Measurements from ENCODE around the gene LTV1. TPM values are rescaled to one million over a fixed set of nuclear protein-coding genes. Genes with fewer than 3 reads are reported as not detected.

The LTV1 gene
- total and polyA plus RNA-seq, 2 experiments from 2014 or later: 17.9 to 33.6 TPM

DNA sequence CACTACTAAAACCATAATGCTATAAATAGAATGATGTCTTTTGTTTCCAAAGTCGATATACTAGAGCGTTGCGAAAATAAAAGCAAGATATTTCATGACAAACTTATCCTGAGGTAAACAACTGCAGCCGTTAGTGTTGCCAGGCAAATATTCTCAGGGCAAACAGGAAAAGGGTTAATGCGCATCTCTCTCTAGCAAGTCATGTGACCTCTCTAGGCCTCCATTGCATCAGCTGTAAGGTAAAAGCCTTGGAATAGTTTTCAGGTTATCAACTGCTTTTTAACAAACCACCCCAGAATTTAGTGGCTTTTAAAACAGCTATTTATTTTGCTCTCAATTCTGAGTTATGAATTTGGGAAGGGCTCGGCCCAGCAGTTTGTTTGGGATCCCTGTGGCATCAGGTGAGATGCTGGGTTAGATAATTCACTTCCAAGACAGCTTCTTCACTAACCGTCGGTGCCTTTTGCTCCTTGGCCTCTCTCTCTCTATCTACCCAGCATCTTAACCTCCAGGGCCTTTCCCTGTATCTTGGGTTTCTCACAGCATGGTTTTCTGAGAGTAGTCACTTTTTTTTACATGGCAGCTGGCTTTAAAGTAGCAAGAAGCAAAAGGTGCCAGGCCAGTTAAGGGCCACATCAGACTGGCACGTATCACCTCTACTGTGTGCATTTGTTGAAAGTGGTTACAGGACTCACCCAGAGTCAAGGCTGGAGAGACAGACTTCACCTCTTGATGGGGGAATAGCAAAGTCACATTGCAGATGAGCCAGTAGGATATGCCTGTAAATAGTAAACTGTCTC is 39.2 kb upstream of the LTV1 start:
- TF ChIP-seq EZH2phosphoT487 (IDR thresholded peaks at IDR 0.05; ENCODE audit: insufficient read depth, low read depth) (no peak), EZH2 (IDR thresholded peaks at IDR 0.05; ENCODE audit: insufficient read depth, poor library complexity, severe bottlenecking) (no peak)
- 89 to 96% methylated on average over 9 of the region's 9 CpGs for WGBS, 2 experiments (ENCODE audit: low coverage in 1 of 2, low lambda C conversion rate in 2 of 2, missing lambda C conversion rate in 2 of 2)
- H3K79me2 ChIP-seq (ENCODE audit: insufficient read depth): 0 out of 2 replicates have a peak, but pooled peaks cover 11% of the 10 kb centered on the region
- H3K9me2 ChIP-seq (ENCODE audit: insufficient read depth): no peaks in the 10 kb centered on the region
- H3K9ac ChIP-seq: no peak overlapping the region
- H3K27ac ChIP-seq: no peak overlapping the region
- DNase-seq: no peak
- no peaks in the 10 kb centered on the region for H4K20me1 ChIP-seq (ENCODE audit: insufficient read depth)
- H3K4me1 ChIP-seq (ENCODE audit: insufficient read depth): peaks cover 17% of the 10 kb centered on the region
- H3K4me3 ChIP-seq: no peak overlapping the region
- no peak overlapping the region for H2AFZ ChIP-seq
- no peaks in the 10 kb centered on the region for H3K9me3 ChIP-seq (ENCODE audit: low read depth)
- H3F3A ChIP-seq (ENCODE audit: insufficient read depth): peaks cover 22% of the 10 kb centered on the region; the same call in 1 of the 2 replicates
- in situ Hi-C loops (cut with MboI): no loop called here
- H3K4me2 ChIP-seq (ENCODE audit: unreplicated experiment): no peak overlapping the region
- peaks cover 10% of the 10 kb centered on the region; the same call in 1 of the 2 replicates for H3K36me3 ChIP-seq (ENCODE audit: low read depth)
- H3K27me3 ChIP-seq (replicated peaks; ENCODE audit: insufficient read depth): no peaks in the 10 kb centered on the region

DNA sequence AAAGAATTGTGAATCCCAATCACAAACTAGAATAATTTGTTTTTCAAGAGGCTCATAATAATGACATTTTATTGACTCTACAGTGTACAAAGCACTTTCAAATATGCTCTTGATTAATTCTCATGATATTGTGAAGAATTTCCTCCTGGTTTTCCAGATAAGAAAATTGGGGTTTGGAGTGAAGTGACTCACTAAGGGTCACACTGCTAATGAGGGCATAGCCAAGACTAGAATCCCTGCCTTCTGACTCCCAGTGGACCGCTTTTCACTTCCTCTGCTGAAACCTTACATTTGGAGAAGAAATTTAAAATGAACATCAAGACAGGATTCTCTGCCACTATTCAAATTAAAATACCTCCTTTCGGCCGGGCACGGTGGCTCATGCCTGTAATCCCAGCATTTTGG is 38.3 kb upstream of the LTV1 start:
- Histone ChIP-seq H3K27ac (no peak overlapping the region; the same call in 1 of the 2 replicates), H3F3A (ENCODE audit: insufficient read depth) (peaks cover 22% of the 10 kb centered on the region; the same call in 1 of the 2 replicates), H3K4me3 (no peak overlapping the region), H3K79me2 (ENCODE audit: insufficient read depth) (0 out of 2 replicates have a peak, but pooled peaks cover 6% of the 10 kb centered on the region), H3K4me1 (ENCODE audit: insufficient read depth) (peaks cover 17% of the 10 kb centered on the region), H4K20me1 (ENCODE audit: insufficient read depth) (no peaks in the 10 kb centered on the region), H3K9ac (no peak overlapping the region), H2AFZ (no peak overlapping the region), H3K27me3 (replicated peaks; ENCODE audit: insufficient read depth) (no peaks in the 10 kb centered on the region), H3K9me2 (ENCODE audit: insufficient read depth) (no peaks in the 10 kb centered on the region), H3K9me3 (ENCODE audit: low read depth) (no peaks in the 10 kb centered on the region), H3K4me2 (ENCODE audit: unreplicated experiment) (no peak overlapping the region), H3K36me3 (ENCODE audit: low read depth) (peaks cover 10% of the 10 kb centered on the region; the same call in 1 of the 2 replicates)
- DNase-seq: no peak
- TF ChIP-seq EZH2phosphoT487 (IDR thresholded peaks at IDR 0.05; ENCODE audit: insufficient read depth, low read depth) (no peak), EZH2 (IDR thresholded peaks at IDR 0.05; ENCODE audit: insufficient read depth, poor library complexity, severe bottlenecking) (no peak)
- in situ Hi-C loops (cut with MboI): no loop called here
- WGBS, 2 experiments (ENCODE audit: low coverage in 1 of 2, low lambda C conversion rate in 2 of 2, missing lambda C conversion rate in 2 of 2): 99% methylated on average over 4 of the region's 4 CpGs

DNA sequence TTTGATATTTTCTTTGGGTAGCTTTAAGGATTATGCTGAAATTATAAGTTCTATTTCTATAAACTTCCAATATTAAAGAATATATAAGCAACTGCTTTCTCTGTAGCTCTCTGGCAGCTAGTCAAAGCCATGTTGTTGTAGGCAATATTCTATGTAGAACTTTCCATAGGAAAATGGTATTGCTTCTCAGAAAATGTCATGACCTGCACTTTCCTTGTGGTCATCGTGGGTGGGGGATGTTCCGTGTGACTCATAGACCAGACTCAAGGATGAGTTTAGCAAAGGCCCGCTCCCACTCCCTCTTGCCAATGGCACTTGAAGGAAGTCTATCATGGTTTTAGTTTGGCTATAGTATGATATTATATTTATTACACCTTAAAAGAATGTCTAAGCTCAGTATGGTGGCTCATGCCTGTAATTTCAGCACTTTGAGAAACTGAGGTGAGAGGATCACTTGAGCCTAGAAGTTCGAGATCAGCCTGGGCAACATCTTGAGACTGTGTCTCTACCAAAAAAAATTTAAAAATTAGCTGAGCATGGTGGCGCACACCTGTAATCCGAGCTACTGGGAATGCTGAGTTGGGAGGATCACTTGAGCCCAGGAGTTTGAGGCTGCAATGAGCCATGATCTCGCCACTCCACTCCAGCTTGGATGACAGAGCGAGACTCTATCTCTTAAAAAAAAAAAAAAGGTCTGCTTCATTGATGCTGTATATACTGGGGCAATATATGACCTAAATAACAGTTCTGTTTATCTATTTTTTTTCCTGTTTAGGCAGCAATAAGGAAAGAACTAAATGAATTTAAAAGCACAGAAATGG is 36.6 kb upstream of the LTV1 start:
- peak; percentile 66 for DNase-seq
- H4K20me1 ChIP-seq (ENCODE audit: insufficient read depth): no peaks in the 10 kb centered on the region
- H3K9ac ChIP-seq: 0 out of 2 replicates have a peak overlapping the region, but pooled peaks have one; percentile 25
- H3K4me2 ChIP-seq (ENCODE audit: unreplicated experiment): peak overlapping the region; percentile 51
- H3K4me1 ChIP-seq (ENCODE audit: insufficient read depth): peaks cover 17% of the 10 kb centered on the region
- H3K79me2 ChIP-seq (ENCODE audit: insufficient read depth): no peaks in the 10 kb centered on the region
- H3K36me3 ChIP-seq (ENCODE audit: low read depth): 0 out of 2 replicates have a peak, but pooled peaks cover 10% of the 10 kb centered on the region
- H3K27ac ChIP-seq: peak overlapping the region; percentile 58
- H2AFZ ChIP-seq: no peak overlapping the region
- WGBS, 2 experiments (ENCODE audit: low coverage in 1 of 2, low lambda C conversion rate in 2 of 2, missing lambda C conversion rate in 2 of 2): 80 to 83% methylated on average over 8 of the region's 8 CpGs
- H3K9me2 ChIP-seq (ENCODE audit: insufficient read depth): no peaks in the 10 kb centered on the region
- H3K9me3 ChIP-seq (ENCODE audit: low read depth): no peaks in the 10 kb centered on the region
- peaks cover 22% of the 10 kb centered on the region; the same call in 1 of the 2 replicates for H3F3A ChIP-seq (ENCODE audit: insufficient read depth)
- TF ChIP-seq EZH2 (IDR thresholded peaks at IDR 0.05; ENCODE audit: insufficient read depth, poor library complexity, severe bottlenecking) (no peak), EZH2phosphoT487 (IDR thresholded peaks at IDR 0.05; ENCODE audit: insufficient read depth, low read depth) (no peak)
- H3K27me3 ChIP-seq (replicated peaks; ENCODE audit: insufficient read depth): no peaks in the 10 kb centered on the region
- in situ Hi-C loops (cut with MboI): no loop called here
- H3K4me3 ChIP-seq: no peak overlapping the region

DNA sequence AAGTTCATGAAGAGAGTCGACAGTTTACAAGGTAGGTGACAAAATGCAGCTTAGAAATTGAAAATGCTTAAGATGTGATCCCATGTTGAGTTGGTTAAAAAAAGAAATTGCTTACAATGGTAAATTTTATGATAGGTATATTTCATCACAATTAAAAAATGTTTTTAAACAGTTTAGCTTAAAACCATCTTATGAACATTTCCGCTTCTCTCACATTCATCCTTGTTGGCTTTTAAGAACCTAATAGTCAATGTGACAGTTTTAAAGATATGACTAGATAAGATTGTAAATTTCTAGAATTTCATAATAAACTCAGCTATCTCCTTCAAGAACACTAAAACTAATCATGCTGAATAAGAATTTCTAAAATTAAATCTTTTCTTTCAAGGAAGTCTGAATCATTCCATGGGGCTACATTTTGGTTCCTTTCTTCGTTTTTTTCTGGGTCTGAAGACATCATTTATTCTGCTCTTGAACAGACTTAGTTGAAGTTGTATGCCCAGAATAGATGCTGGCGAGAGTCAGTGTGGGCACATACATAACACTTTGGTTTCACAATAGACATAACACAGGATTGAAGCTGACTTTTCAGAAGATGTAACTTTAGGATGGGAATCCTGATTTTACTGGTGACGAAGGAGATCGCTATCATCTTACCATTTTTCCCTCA is 35.9 kb upstream of the LTV1 start:
- in situ Hi-C loops (cut with MboI): no loop called here
- Histone ChIP-seq H3K4me1 (ENCODE audit: insufficient read depth) (peaks cover 17% of the 10 kb centered on the region), H3K9ac (no peak overlapping the region), H3K4me3 (no peak overlapping the region), H3F3A (ENCODE audit: insufficient read depth) (peaks cover 22% of the 10 kb centered on the region; the same call in 1 of the 2 replicates), H3K9me3 (ENCODE audit: low read depth) (no peaks in the 10 kb centered on the region), H4K20me1 (ENCODE audit: insufficient read depth) (no peaks in the 10 kb centered on the region), H3K27ac (no peak overlapping the region), H3K9me2 (ENCODE audit: insufficient read depth) (no peaks in the 10 kb centered on the region), H3K79me2 (ENCODE audit: insufficient read depth) (no peaks in the 10 kb centered on the region), H3K4me2 (ENCODE audit: unreplicated experiment) (no peak overlapping the region), H3K36me3 (ENCODE audit: low read depth) (0 out of 2 replicates have a peak, but pooled peaks cover 10% of the 10 kb centered on the region), H2AFZ (no peak overlapping the region), H3K27me3 (replicated peaks; ENCODE audit: insufficient read depth) (no peaks in the 10 kb centered on the region)
- DNase-seq: no peak
- 95 to 99% methylated on average over 6 of the region's 6 CpGs for WGBS, 2 experiments (ENCODE audit: low coverage in 1 of 2, low lambda C conversion rate in 2 of 2, missing lambda C conversion rate in 2 of 2)
- TF ChIP-seq EZH2 (IDR thresholded peaks at IDR 0.05; ENCODE audit: insufficient read depth, poor library complexity, severe bottlenecking) (no peak), EZH2phosphoT487 (IDR thresholded peaks at IDR 0.05; ENCODE audit: insufficient read depth, low read depth) (no peak)
